ENCODE measurements around the gene TRA2B. TPM values are rescaled to one million over a fixed set of nuclear protein-coding genes. Genes with fewer than 3 reads are reported as not detected.

The TRA2B gene
- polyA plus RNA-seq, 1 donor from 2014 or later = 637 TPM

DNA sequence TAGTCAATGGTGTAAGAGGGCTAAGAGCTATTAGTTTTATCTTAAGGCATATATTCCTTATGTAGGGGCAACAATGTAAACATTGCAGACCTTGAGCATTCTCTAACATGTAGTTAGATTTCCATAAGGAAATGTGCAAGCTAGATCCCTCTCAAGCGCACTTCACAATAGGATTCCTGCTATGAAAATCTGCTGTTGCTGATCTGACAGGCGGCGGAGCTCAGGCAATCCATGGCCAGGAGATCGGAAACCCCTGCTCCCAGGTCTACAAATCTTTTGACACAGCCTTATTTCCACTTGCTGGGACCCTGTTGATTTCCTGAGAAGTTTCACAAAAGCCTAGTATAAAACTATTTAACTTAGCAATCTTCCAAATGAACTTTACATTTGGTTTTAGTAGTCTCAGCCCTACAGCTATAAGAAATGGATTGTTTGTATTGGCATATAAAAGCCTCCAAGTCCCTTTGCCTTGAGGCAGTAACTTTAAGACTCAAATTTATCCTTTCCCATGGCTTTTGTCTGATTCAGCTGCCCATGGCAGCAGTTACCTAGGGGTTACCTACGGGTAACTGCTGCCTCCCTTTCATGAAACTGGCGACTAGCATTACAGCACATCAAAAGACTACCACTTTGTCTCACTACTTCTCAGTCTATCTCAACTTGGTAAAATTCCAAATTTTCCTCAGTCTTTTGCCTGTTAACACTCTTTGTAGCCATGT, 22.7 kb downstream of the TRA2B start:
- H3K4me2 ChIP-seq (ENCODE audit: low read length) = no peak overlapping the region
- no peaks in the 10 kb centered on the region for H4K20me1 ChIP-seq (ENCODE audit: insufficient read depth)
- H3K79me2 ChIP-seq (replicated peaks; ENCODE audit: insufficient read depth, low read length) = peaks cover 12% of the 10 kb centered on the region
- no peaks in the 10 kb centered on the region for H3K9me3 ChIP-seq (ENCODE audit: low read length)
- peaks cover 4% of the 10 kb centered on the region for H3F3A ChIP-seq (ENCODE audit: insufficient read depth, low read length, poor library complexity, severe bottlenecking)
- TF ChIP-seq EP300 (conservative IDR thresholded peaks at IDR 0.05; ENCODE audit: poor library complexity, severe bottlenecking) (no peak), SMC3 (conservative IDR thresholded peaks at IDR 0.05; ENCODE audit: poor library complexity) (no peak), EZH2 (IDR thresholded peaks at IDR 0.05; ENCODE audit: borderline replicate concordance, insufficient read depth, low read length, poor library complexity, severe bottlenecking) (no peak), RAD21 (conservative IDR thresholded peaks at IDR 0.05) (no peak), MXI1 (conservative IDR thresholded peaks at IDR 0.05; ENCODE audit: poor library complexity, severe bottlenecking) (no peak), TAF1 (IDR thresholded peaks at IDR 0.05; ENCODE audit: low read depth) (no peak), POLR2AphosphoS5 (IDR thresholded peaks at IDR 0.05) (no peak)
- TF ChIP-seq, protein P1, sequence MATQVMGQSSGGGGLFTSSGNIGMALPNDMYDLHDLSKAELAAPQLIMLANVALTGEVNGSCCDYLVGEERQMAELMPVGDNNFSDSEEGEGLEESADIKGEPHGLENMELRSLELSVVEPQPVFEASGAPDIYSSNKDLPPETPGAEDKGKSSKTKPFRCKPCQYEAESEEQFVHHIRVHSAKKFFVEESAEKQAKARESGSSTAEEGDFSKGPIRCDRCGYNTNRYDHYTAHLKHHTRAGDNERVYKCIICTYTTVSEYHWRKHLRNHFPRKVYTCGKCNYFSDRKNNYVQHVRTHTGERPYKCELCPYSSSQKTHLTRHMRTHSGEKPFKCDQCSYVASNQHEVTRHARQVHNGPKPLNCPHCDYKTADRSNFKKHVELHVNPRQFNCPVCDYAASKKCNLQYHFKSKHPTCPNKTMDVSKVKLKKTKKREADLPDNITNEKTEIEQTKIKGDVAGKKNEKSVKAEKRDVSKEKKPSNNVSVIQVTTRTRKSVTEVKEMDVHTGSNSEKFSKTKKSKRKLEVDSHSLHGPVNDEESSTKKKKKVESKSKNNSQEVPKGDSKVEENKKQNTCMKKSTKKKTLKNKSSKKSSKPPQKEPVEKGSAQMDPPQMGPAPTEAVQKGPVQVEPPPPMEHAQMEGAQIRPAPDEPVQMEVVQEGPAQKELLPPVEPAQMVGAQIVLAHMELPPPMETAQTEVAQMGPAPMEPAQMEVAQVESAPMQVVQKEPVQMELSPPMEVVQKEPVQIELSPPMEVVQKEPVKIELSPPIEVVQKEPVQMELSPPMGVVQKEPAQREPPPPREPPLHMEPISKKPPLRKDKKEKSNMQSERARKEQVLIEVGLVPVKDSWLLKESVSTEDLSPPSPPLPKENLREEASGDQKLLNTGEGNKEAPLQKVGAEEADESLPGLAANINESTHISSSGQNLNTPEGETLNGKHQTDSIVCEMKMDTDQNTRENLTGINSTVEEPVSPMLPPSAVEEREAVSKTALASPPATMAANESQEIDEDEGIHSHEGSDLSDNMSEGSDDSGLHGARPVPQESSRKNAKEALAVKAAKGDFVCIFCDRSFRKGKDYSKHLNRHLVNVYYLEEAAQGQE (IDR thresholded peaks at IDR 0.05; ENCODE audit: borderline replicate concordance) = no peak
- TF ChIP-seq, protein P2, sequence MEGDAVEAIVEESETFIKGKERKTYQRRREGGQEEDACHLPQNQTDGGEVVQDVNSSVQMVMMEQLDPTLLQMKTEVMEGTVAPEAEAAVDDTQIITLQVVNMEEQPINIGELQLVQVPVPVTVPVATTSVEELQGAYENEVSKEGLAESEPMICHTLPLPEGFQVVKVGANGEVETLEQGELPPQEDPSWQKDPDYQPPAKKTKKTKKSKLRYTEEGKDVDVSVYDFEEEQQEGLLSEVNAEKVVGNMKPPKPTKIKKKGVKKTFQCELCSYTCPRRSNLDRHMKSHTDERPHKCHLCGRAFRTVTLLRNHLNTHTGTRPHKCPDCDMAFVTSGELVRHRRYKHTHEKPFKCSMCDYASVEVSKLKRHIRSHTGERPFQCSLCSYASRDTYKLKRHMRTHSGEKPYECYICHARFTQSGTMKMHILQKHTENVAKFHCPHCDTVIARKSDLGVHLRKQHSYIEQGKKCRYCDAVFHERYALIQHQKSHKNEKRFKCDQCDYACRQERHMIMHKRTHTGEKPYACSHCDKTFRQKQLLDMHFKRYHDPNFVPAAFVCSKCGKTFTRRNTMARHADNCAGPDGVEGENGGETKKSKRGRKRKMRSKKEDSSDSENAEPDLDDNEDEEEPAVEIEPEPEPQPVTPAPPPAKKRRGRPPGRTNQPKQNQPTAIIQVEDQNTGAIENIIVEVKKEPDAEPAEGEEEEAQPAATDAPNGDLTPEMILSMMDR (IDR thresholded peaks at IDR 0.05; ENCODE audit: poor library complexity, severe bottlenecking) = no peak
- H2AFZ ChIP-seq (ENCODE audit: low read depth, low read length) = no peak overlapping the region
- no peaks in the 10 kb centered on the region for H3K27me3 ChIP-seq (ENCODE audit: insufficient read depth, low read depth, low read length)
- peaks cover 5% of the 10 kb centered on the region for H3K36me3 ChIP-seq (ENCODE audit: insufficient read depth, low read length)
- H3K4me3 ChIP-seq (ENCODE audit: low read length) = no peak overlapping the region
- no peak overlapping the region for H3K27ac ChIP-seq (ENCODE audit: low read length)
- no peaks in the 10 kb centered on the region for H3K9me2 ChIP-seq (ENCODE audit: insufficient read depth, low read length)
- H3K9ac ChIP-seq (ENCODE audit: low read length) = no peak overlapping the region

DNA sequence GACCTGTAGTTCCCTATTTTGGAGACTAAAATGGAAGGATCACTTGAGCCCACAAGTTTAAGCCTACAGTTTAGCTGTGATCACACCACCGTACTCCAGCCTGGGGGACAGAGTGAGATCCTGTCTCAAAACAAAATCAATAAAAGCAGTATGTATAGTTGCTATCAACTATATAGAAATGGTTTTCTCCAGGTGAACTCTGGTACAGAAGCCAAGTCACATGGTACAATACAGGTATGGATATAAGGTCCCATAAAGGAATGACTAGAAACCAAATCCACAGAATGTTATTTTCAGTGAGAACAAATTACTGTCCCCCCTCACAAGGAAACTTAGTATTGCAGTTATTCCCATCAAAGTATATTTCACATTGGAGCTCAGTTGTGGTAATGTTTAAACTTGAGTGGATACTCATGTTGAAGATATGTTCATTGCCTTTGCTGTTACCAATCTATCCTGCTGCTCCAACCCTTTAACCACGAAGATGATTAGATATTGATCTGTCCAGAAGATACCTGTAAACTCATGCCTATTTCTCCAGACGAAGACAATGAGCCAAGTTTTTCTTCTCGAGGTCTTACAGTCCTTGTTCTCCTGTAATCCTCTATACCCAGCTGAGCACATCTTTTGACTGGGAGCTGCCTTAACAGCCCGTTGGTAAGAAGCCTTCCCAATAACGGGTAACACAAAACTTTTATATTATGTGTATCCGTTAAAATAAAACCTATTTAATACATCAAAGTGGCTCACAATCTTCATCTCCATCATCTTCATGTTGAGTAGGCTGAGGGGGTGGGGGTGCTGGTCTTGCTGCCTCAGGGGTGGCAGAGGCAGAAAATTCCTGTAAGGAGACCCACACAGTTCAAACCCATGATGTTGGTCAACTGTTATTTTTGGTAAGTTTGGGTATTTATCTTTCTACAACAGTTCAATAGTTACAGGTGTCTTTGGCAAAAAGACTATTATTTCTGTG, 24.6 kb downstream of the TRA2B start:
- H3K9me2 ChIP-seq (ENCODE audit: insufficient read depth, low read length) = no peaks in the 10 kb centered on the region
- no peak overlapping the region for H3K9ac ChIP-seq (ENCODE audit: low read length)
- H3K27ac ChIP-seq (ENCODE audit: low read length) = no peak overlapping the region
- no peak overlapping the region for H3K4me2 ChIP-seq (ENCODE audit: low read length)
- peaks cover 5% of the 10 kb centered on the region for H3K36me3 ChIP-seq (ENCODE audit: insufficient read depth, low read length)
- H3K9me3 ChIP-seq (ENCODE audit: low read length) = no peaks in the 10 kb centered on the region
- H2AFZ ChIP-seq (ENCODE audit: low read depth, low read length) = no peak overlapping the region
- TF ChIP-seq RAD21 (conservative IDR thresholded peaks at IDR 0.05) = no peak
- TF ChIP-seq TAF1 (IDR thresholded peaks at IDR 0.05; ENCODE audit: low read depth) = no peak
- TF ChIP-seq EP300 (conservative IDR thresholded peaks at IDR 0.05; ENCODE audit: poor library complexity, severe bottlenecking) = no peak
- TF ChIP-seq EZH2 (IDR thresholded peaks at IDR 0.05; ENCODE audit: borderline replicate concordance, insufficient read depth, low read length, poor library complexity, severe bottlenecking) = no peak
- TF ChIP-seq, protein P1 (IDR thresholded peaks at IDR 0.05; ENCODE audit: borderline replicate concordance) = no peak
- no peak overlapping the region for H3K4me3 ChIP-seq (ENCODE audit: low read length)
- H3K27me3 ChIP-seq (ENCODE audit: insufficient read depth, low read depth, low read length) = no peaks in the 10 kb centered on the region
- H3K79me2 ChIP-seq (replicated peaks; ENCODE audit: insufficient read depth, low read length) = no peaks in the 10 kb centered on the region
- no peaks in the 10 kb centered on the region for H4K20me1 ChIP-seq (ENCODE audit: insufficient read depth)
- H3F3A ChIP-seq (ENCODE audit: insufficient read depth, low read length, poor library complexity, severe bottlenecking) = peaks cover 4% of the 10 kb centered on the region
